Activated CD4-positive, alpha-beta T cell treated with anti-CD3 and anti-CD28 coated beads, Interleukin-2, amount 10 ng/mL, durations not matched to agents 24 days and 14 days (primary cell): ENCODE measurements around the gene PANX1. TPM values are rescaled to one million over a fixed set of nuclear protein-coding genes. Genes with fewer than 3 reads are reported as not detected.
"Not testable (repeated sequence)": the region's sequence is repeated elsewhere in the genome, so short reads cannot be mapped to it uniquely, and the experiment has no call there.

ENCODE experiments used
- DNase-seq: peaks from one replicate; pipeline ENCODE4 v3.0.0; 2022
- H3K27ac Mint-ChIP-seq: one replicate; pipeline ENCODE4 v1.8.0; 2022; ENCODE audit warnings: mild to moderate bottlenecking, mixed read lengths
- H3K27me3 Mint-ChIP-seq: one replicate; pipeline ENCODE4 v1.8.0; 2022; ENCODE audit warnings: mixed read lengths
- H3K36me3 Mint-ChIP-seq: one replicate; pipeline ENCODE4 v1.8.0; 2022; ENCODE audit warnings: low read depth, mild to moderate bottlenecking, mixed read lengths
- H3K4me1 Mint-ChIP-seq: one replicate; pipeline ENCODE4 v1.8.0; 2021; ENCODE audit warnings: mixed read lengths
- H3K4me3 Mint-ChIP-seq: one replicate; pipeline ENCODE4 v1.8.0; 2022; ENCODE audit warnings: mild to moderate bottlenecking, moderate library complexity, mixed read lengths
- H3K9me3 Mint-ChIP-seq: one replicate; pipeline ENCODE4 v1.8.0; 2021; ENCODE audit warnings: mixed read lengths
- intact Hi-C: fragments of 100-400 bp; cut with micrococcal nuclease; formaldehyde crosslinking; loops from one replicate; pipeline ENCODE4 v1.15.1; 2023
- total RNA-seq: library from RNA; stranded (reverse); gene quantifications from 2 replicates; pipeline ENCODE4 v1.2.3, GENCODE V29; 2022

PANX1 gene
- total RNA-seq, 1 donor from 2014 or later, result 19.7 TPM

- peak overlapping the region; percentile 69 for H3K4me3 Mint-ChIP-seq
- no peak overlapping the region for H3K27ac Mint-ChIP-seq
Observed at GRCh38 chr11:94148189-94148588, 19.5 kb downstream of the PANX1 start.

GRCh38 chr11:94149431-94150017 lies 20.9 kb downstream of the PANX1 start:
- H3K4me3 Mint-ChIP-seq, result no peak overlapping the region
- H3K27me3 Mint-ChIP-seq, result no peaks in the 10 kb centered on the region
- peaks cover 16% of the 10 kb centered on the region for H3K36me3 Mint-ChIP-seq
- no peaks in the 10 kb centered on the region for H3K9me3 Mint-ChIP-seq
- H3K27ac Mint-ChIP-seq, result peak overlapping the region; percentile 34
- intact Hi-C loops, result loop anchor here (5.0 kb wide), 2 partner anchors 612 to 1773 kb away; partner anchors contain the start of gene MTMR2
- H3K4me1 Mint-ChIP-seq, result peaks cover 78% of the 10 kb centered on the region
- DNase-seq, result peak; percentile 45

More at GRCh38 chr11:94148189-94148588, 19.5 kb downstream of the PANX1 start:
- no peaks in the 10 kb centered on the region for H3K27me3 Mint-ChIP-seq
- H3K4me1 Mint-ChIP-seq, result peaks cover 85% of the 10 kb centered on the region
- H3K9me3 Mint-ChIP-seq, result no peaks in the 10 kb centered on the region
- intact Hi-C loops, result loop anchor here (5.0 kb wide), 1 partner anchor 611 kb away; no protein-coding TSS in a partner anchor
- DNase-seq, result no peak
- H3K36me3 Mint-ChIP-seq, result peaks cover 9% of the 10 kb centered on the region

- H3K36me3 Mint-ChIP-seq, result peaks cover 16% of the 10 kb centered on the region
- H3K4me3 Mint-ChIP-seq, result no peak overlapping the region
- intact Hi-C loops, result loop anchor here (5.0 kb wide), 1 partner anchor 1772 kb away; the partner anchor contains the start of gene MTMR2
- no peaks in the 10 kb centered on the region for H3K9me3 Mint-ChIP-seq
- no peaks in the 10 kb centered on the region for H3K27me3 Mint-ChIP-seq
- H3K27ac Mint-ChIP-seq, result peak overlapping the region; percentile 34
- peak; percentile 45 for DNase-seq
- peaks cover 72% of the 10 kb centered on the region for H3K4me1 Mint-ChIP-seq
Observed at GRCh38 chr11:94150056-94150455, 21.4 kb downstream of the PANX1 start.

- Mint-ChIP-seq H3K27ac (peak overlapping the region; percentile 14), H3K4me1 (peaks cover 64% of the 10 kb centered on the region), H3K27me3 (no peaks in the 10 kb centered on the region), H3K4me3 (no peak overlapping the region), H3K36me3 (peaks cover 18% of the 10 kb centered on the region), H3K9me3 (no peaks in the 10 kb centered on the region)
- DNase-seq, result peak; percentile 47
- intact Hi-C loops, result loop anchor here (5.0 kb wide), 1 partner anchor 1771 kb away; the partner anchor contains the start of gene MTMR2
Observed at GRCh38 chr11:94150704-94151685, 22.4 kb downstream of the PANX1 start.

GRCh38 chr11:94151903-94152677 lies 23.4 kb downstream of the PANX1 start:
- no peaks in the 10 kb centered on the region for H3K9me3 Mint-ChIP-seq
- no peak overlapping the region for H3K4me3 Mint-ChIP-seq
- H3K36me3 Mint-ChIP-seq, result peaks cover 25% of the 10 kb centered on the region
- peak; percentile 55 for DNase-seq
- intact Hi-C loops, result loop anchor here (5.0 kb wide), 1 partner anchor 1770 kb away; the partner anchor contains the start of gene MTMR2
- H3K27ac Mint-ChIP-seq, result peak overlapping the region; percentile 71
- no peaks in the 10 kb centered on the region for H3K27me3 Mint-ChIP-seq
- H3K4me1 Mint-ChIP-seq, result peaks cover 55% of the 10 kb centered on the region

- intact Hi-C loops, result loop anchor here (5.0 kb wide), 1 partner anchor 1770 kb away; the partner anchor contains the start of gene MTMR2
- no peak overlapping the region for H3K4me3 Mint-ChIP-seq
- peak overlapping the region; percentile 71 for H3K27ac Mint-ChIP-seq
- H3K9me3 Mint-ChIP-seq, result no peaks in the 10 kb centered on the region
- no peak for DNase-seq
- H3K4me1 Mint-ChIP-seq, result peaks cover 50% of the 10 kb centered on the region
- peaks cover 25% of the 10 kb centered on the region for H3K36me3 Mint-ChIP-seq
- H3K27me3 Mint-ChIP-seq, result no peaks in the 10 kb centered on the region
Observed at GRCh38 chr11:94152678-94153065, 24.0 kb downstream of the PANX1 start.

- DNase-seq, result no peak
- Mint-ChIP-seq H3K27me3 (no peaks in the 10 kb centered on the region), H3K4me1 (peaks cover 43% of the 10 kb centered on the region), H3K9me3 (no peaks in the 10 kb centered on the region), H3K36me3 (peaks cover 28% of the 10 kb centered on the region), H3K4me3 (no peak overlapping the region), H3K27ac (peak overlapping the region; percentile 29)
- intact Hi-C loops, result loop anchor here (5.0 kb wide), 1 partner anchor 1769 kb away; the partner anchor contains the start of gene MTMR2
Observed at GRCh38 chr11:94153320-94153719, 24.7 kb downstream of the PANX1 start.

GRCh38 chr11:94154095-94154856 lies 25.6 kb downstream of the PANX1 start:
- Mint-ChIP-seq H3K36me3 (peaks cover 34% of the 10 kb centered on the region), H3K4me1 (peaks cover 36% of the 10 kb centered on the region), H3K27ac (no peak overlapping the region), H3K4me3 (no peak overlapping the region), H3K9me3 (peaks cover 1% of the 10 kb centered on the region), H3K27me3 (no peaks in the 10 kb centered on the region)
- no peak for DNase-seq
- intact Hi-C loops, result loop anchor here (5.0 kb wide), 1 partner anchor 1768 kb away; the partner anchor contains the start of gene MTMR2

GRCh38 chr11:94157339-94157738 lies 28.7 kb downstream of the PANX1 start:
- DNase-seq, intact Hi-C loops, H3K4me3 Mint-ChIP-seq, H3K27me3 Mint-ChIP-seq, H3K27ac Mint-ChIP-seq: not testable (repeated sequence)
- Mint-ChIP-seq H3K4me1 (peaks cover 17% of the 10 kb centered on the region), H3K36me3 (peaks cover 41% of the 10 kb centered on the region), H3K9me3 (peaks cover 14% of the 10 kb centered on the region)

- Mint-ChIP-seq H3K9me3 (no peaks in the 10 kb centered on the region), H3K4me1 (peaks cover 4% of the 10 kb centered on the region), H3K27me3 (no peaks in the 10 kb centered on the region), H3K4me3 (no peak overlapping the region), H3K27ac (no peak overlapping the region), H3K36me3 (no peaks in the 10 kb centered on the region)
- DNase-seq, result no peak
- intact Hi-C loops, result no loop called here
Observed at GRCh38 chr11:94168882-94169281, 40.2 kb downstream of the PANX1 start.

GRCh38 chr11:94169516-94169915 lies 40.9 kb downstream of the PANX1 start:
- Mint-ChIP-seq H3K27me3 (no peaks in the 10 kb centered on the region), H3K9me3 (no peaks in the 10 kb centered on the region), H3K36me3 (no peaks in the 10 kb centered on the region), H3K4me1 (peaks cover 4% of the 10 kb centered on the region), H3K27ac (no peak overlapping the region), H3K4me3 (no peak overlapping the region)
- DNase-seq, result no peak
- intact Hi-C loops, result no loop called here

GRCh38 chr11:94169930-94170545 lies 41.4 kb downstream of the PANX1 start:
- Mint-ChIP-seq H3K36me3 (no peaks in the 10 kb centered on the region), H3K9me3 (no peaks in the 10 kb centered on the region), H3K4me3 (no peak overlapping the region), H3K4me1 (peaks cover 4% of the 10 kb centered on the region), H3K27ac (no peak overlapping the region), H3K27me3 (no peaks in the 10 kb centered on the region)
- no peak for DNase-seq
- intact Hi-C loops, result no loop called here
